ENCODE measurements around the gene PLCL2. TPM values are rescaled to one million over a fixed set of nuclear protein-coding genes. Genes with fewer than 3 reads are reported as not detected.
A peak's percentile ranks its signal among the peaks of the same experiment; 100 is the strongest.

Gene PLCL2
- total RNA-seq, 1 donor from 2014 or later, result 26.4 TPM

GRCh38 chr3:17011728-17012338 lies 127.1 kb downstream of the PLCL2 start:
- H3K9ac ChIP-seq, result no peak overlapping the region
- H3K27me3 ChIP-seq, result no peaks in the 10 kb centered on the region
- no peak for DNase-seq (ENCODE audit: low spot score)
- no peaks in the 10 kb centered on the region for H3K9me3 Mint-ChIP-seq
- H3K36me3 ChIP-seq, result no peaks in the 10 kb centered on the region
- H3K27ac Mint-ChIP-seq, result no peak overlapping the region
- H3K4me1 Mint-ChIP-seq, result peaks cover 17% of the 10 kb centered on the region
- H3K9me3 ChIP-seq (ENCODE audit: low read depth), result no peaks in the 10 kb centered on the region
- no peak overlapping the region for H3K4me3 Mint-ChIP-seq
- TF ChIP-seq EZH2 (IDR thresholded peaks at IDR 0.05), result no peak
- TF ChIP-seq EZH2phosphoT487 (IDR thresholded peaks at IDR 0.05), result no peak
- no peak for TF ChIP-seq CTCF (IDR thresholded peaks at IDR 0.05)
- H3K4me3 ChIP-seq, result no peak overlapping the region
- peaks cover 31% of the 10 kb centered on the region for H3K79me2 ChIP-seq (ENCODE audit: low read depth)
- peaks cover 3% of the 10 kb centered on the region for H3K36me3 Mint-ChIP-seq
- no peak overlapping the region for H2AFZ ChIP-seq (replicated peaks)
- no peaks in the 10 kb centered on the region for H3K27me3 Mint-ChIP-seq (ENCODE audit: insufficient read depth, low read depth)
- H3K4me1 ChIP-seq, result peaks cover 14% of the 10 kb centered on the region
- H3F3A ChIP-seq (ENCODE audit: low read depth), result peaks cover 10% of the 10 kb centered on the region
- no peak overlapping the region for H3K27ac ChIP-seq
- H4K20me1 ChIP-seq (ENCODE audit: low read depth), result peaks cover 10% of the 10 kb centered on the region
- no peak overlapping the region for H3K4me2 ChIP-seq

GRCh38 chr3:17013050-17013449 lies 128.3 kb downstream of the PLCL2 start:
- H3K27ac ChIP-seq, result no peak overlapping the region
- H3K4me3 Mint-ChIP-seq, result no peak overlapping the region
- H3K27me3 Mint-ChIP-seq (ENCODE audit: insufficient read depth, low read depth), result no peaks in the 10 kb centered on the region
- H3K4me1 Mint-ChIP-seq, result peaks cover 17% of the 10 kb centered on the region
- peaks cover 14% of the 10 kb centered on the region for H3K4me1 ChIP-seq
- no peak overlapping the region for H3K4me3 ChIP-seq
- H3K4me2 ChIP-seq, result peak overlapping the region; percentile 8
- H3F3A ChIP-seq (ENCODE audit: low read depth), result peaks cover 10% of the 10 kb centered on the region
- H3K9ac ChIP-seq, result no peak overlapping the region
- peaks cover 3% of the 10 kb centered on the region for H3K36me3 Mint-ChIP-seq
- peaks cover 10% of the 10 kb centered on the region for H4K20me1 ChIP-seq (ENCODE audit: low read depth)
- H2AFZ ChIP-seq (replicated peaks), result no peak overlapping the region
- no peak overlapping the region for H3K27ac Mint-ChIP-seq
- H3K27me3 ChIP-seq, result no peaks in the 10 kb centered on the region
- H3K9me3 Mint-ChIP-seq, result no peaks in the 10 kb centered on the region
- no peaks in the 10 kb centered on the region for H3K36me3 ChIP-seq
- H3K79me2 ChIP-seq (ENCODE audit: low read depth), result peaks cover 20% of the 10 kb centered on the region
- peak; percentile 82 for DNase-seq (ENCODE audit: low spot score)
- TF ChIP-seq CTCF (IDR thresholded peaks at IDR 0.05) (no peak), EZH2 (IDR thresholded peaks at IDR 0.05) (no peak), EZH2phosphoT487 (IDR thresholded peaks at IDR 0.05) (no peak)
- H3K9me3 ChIP-seq (ENCODE audit: low read depth), result no peaks in the 10 kb centered on the region

GRCh38 chr3:17013571-17013970 lies 128.8 kb downstream of the PLCL2 start:
- Mint-ChIP-seq H3K4me1 (peaks cover 17% of the 10 kb centered on the region), H3K9me3 (no peaks in the 10 kb centered on the region), H3K36me3 (peaks cover 3% of the 10 kb centered on the region), H3K27ac (no peak overlapping the region), H3K27me3 (ENCODE audit: insufficient read depth, low read depth) (no peaks in the 10 kb centered on the region), H3K4me3 (no peak overlapping the region)
- H3K4me3 ChIP-seq, result no peak overlapping the region
- no peak overlapping the region for H2AFZ ChIP-seq (replicated peaks)
- peaks cover 17% of the 10 kb centered on the region for H3K79me2 ChIP-seq (ENCODE audit: low read depth)
- H3F3A ChIP-seq (ENCODE audit: low read depth), result peaks cover 10% of the 10 kb centered on the region
- no peak for TF ChIP-seq EZH2 (IDR thresholded peaks at IDR 0.05)
- no peak overlapping the region for H3K27ac ChIP-seq
- H3K27me3 ChIP-seq, result no peaks in the 10 kb centered on the region
- H3K4me2 ChIP-seq, result no peak overlapping the region
- H3K4me1 ChIP-seq, result peaks cover 14% of the 10 kb centered on the region
- DNase-seq (ENCODE audit: low spot score), result no peak
- H3K9me3 ChIP-seq (ENCODE audit: low read depth), result no peaks in the 10 kb centered on the region
- no peaks in the 10 kb centered on the region for H3K36me3 ChIP-seq
- H3K9ac ChIP-seq, result no peak overlapping the region
- H4K20me1 ChIP-seq (ENCODE audit: low read depth), result peaks cover 10% of the 10 kb centered on the region

GRCh38 chr3:17014284-17014683 lies 129.5 kb downstream of the PLCL2 start:
- H3K4me3 Mint-ChIP-seq, result no peak overlapping the region
- no peaks in the 10 kb centered on the region for H3K36me3 ChIP-seq
- no peaks in the 10 kb centered on the region for H3K9me3 ChIP-seq (ENCODE audit: low read depth)
- no peak for DNase-seq (ENCODE audit: low spot score)
- peaks cover 3% of the 10 kb centered on the region for H3K36me3 Mint-ChIP-seq
- no peaks in the 10 kb centered on the region for H3K27me3 ChIP-seq
- H3K9me3 Mint-ChIP-seq, result no peaks in the 10 kb centered on the region
- H2AFZ ChIP-seq (replicated peaks), result no peak overlapping the region
- TF ChIP-seq EZH2 (IDR thresholded peaks at IDR 0.05) (no peak), EZH2phosphoT487 (IDR thresholded peaks at IDR 0.05) (no peak)
- peaks cover 14% of the 10 kb centered on the region for H3K4me1 ChIP-seq
- H3K9ac ChIP-seq, result no peak overlapping the region
- no peak overlapping the region for H3K27ac Mint-ChIP-seq
- no peak overlapping the region for H3K4me3 ChIP-seq
- peaks cover 17% of the 10 kb centered on the region for H3K79me2 ChIP-seq (ENCODE audit: low read depth)
- peaks cover 10% of the 10 kb centered on the region for H4K20me1 ChIP-seq (ENCODE audit: low read depth)
- H3K4me1 Mint-ChIP-seq, result peaks cover 17% of the 10 kb centered on the region
- no peak overlapping the region for H3K27ac ChIP-seq
- peaks cover 10% of the 10 kb centered on the region for H3F3A ChIP-seq (ENCODE audit: low read depth)
- H3K4me2 ChIP-seq, result no peak overlapping the region
- no peaks in the 10 kb centered on the region for H3K27me3 Mint-ChIP-seq (ENCODE audit: insufficient read depth, low read depth)
